DMS114 treated with DMSO at 0.1 percent for 48 hours (cell line): ENCODE measurements around the gene ELK1.
"Not testable (repeated sequence)": the region's sequence is repeated elsewhere in the genome, so short reads cannot be mapped to it uniquely, and the experiment has no call there.

ENCODE experiments used
- DNase-seq: peaks from one replicate; lab custom pipeline; 2025; ENCODE audit not compliant: unreplicated experiment; lab: John Stamatoyannopoulos, UW

Gene ELK1

GRCh38 chrX:47612418-47612817, 37.9 kb downstream of the ELK1 start:
- no peak for DNase-seq

GRCh38 chrX:47611926-47612325, 38.4 kb downstream of the ELK1 start:
- no peak for DNase-seq

GRCh38 chrX:47611489-47611888, 38.9 kb downstream of the ELK1 start:
- DNase-seq: no peak

GRCh38 chrX:47610511-47610910, 39.9 kb downstream of the ELK1 start:
- DNase-seq: no peak

- DNase-seq: no peak
These were observed 42.1 kb downstream of the ELK1 start for GRCh38 chrX:47608130-47608810.

GRCh38 chrX:47607091-47607490, 43.3 kb downstream of the ELK1 start:
- DNase-seq: no peak

- no peak for DNase-seq
These were observed 45.3 kb downstream of the ELK1 start for GRCh38 chrX:47605024-47605423.

GRCh38 chrX:47603125-47603524, 47.2 kb downstream of the ELK1 start:
- DNase-seq: not testable (repeated sequence)

GRCh38 chrX:47597222-47597621, 53.1 kb downstream of the ELK1 start:
- DNase-seq: no peak

- DNase-seq: no peak
These were observed 54.1 kb downstream of the ELK1 start for GRCh38 chrX:47596256-47596655.

GRCh38 chrX:47595716-47596251, 54.6 kb downstream of the ELK1 start:
- no peak for DNase-seq

GRCh38 chrX:47593522-47593921, 56.8 kb downstream of the ELK1 start:
- no peak for DNase-seq

- no peak for DNase-seq
These were observed 59.4 kb downstream of the ELK1 start for GRCh38 chrX:47590984-47591383.

- DNase-seq: no peak
These were observed 62.2 kb downstream of the ELK1 start for GRCh38 chrX:47587906-47588735.

GRCh38 chrX:47587091-47587891, 63.1 kb downstream of the ELK1 start:
- DNase-seq: no peak

GRCh38 chrX:47586043-47586787, 64.1 kb downstream of the ELK1 start:
- DNase-seq: no peak
